GM12878 (cell line): ENCODE results near the gene OTOG.

Experiments used
- IKZF2 ChIP-seq, 2 experiments: fragments of 450-650 bp; IDR thresholded peaks; 2 replicates each; pipeline ENCODE4 v1.6.1; 2017; ENCODE audit warnings: mild to moderate bottlenecking in 2 of 2, moderate library complexity in 2 of 2
- JUND ChIP-seq: IDR thresholded peaks from 2 replicates; pipeline ENCODE4 v1.6.1; 2012; ENCODE audit warnings: low read depth, mild to moderate bottlenecking, low read length, improper control_type of control experiment, moderate library complexity
- NFYB ChIP-seq: IDR thresholded peaks from 2 replicates; pipeline ENCODE4 v1.6.1; 2011; ENCODE audit warnings: low read depth, mild to moderate bottlenecking, low read length, improper control_type of control experiment, moderate library complexity; ENCODE audit not compliant: insufficient read depth
- POLR2A ChIP-seq: IDR thresholded peaks from 2 replicates; pipeline ENCODE4 v1.6.1; 2011; ENCODE audit warnings: low read depth, mild to moderate bottlenecking, low read length
- RAD51 ChIP-seq: fragments of 450-650 bp; IDR thresholded peaks from 2 replicates; pipeline ENCODE4 v1.6.1; 2016; ENCODE audit warnings: moderate library complexity, mild to moderate bottlenecking, inconsistent platforms
- RB1 ChIP-seq: fragments of 450-650 bp; formaldehyde crosslinking; IDR thresholded peaks from 2 replicates; pipeline ENCODE4 v1.6.1; 2017; ENCODE audit warnings: mild to moderate bottlenecking, borderline replicate concordance
- RBBP5 ChIP-seq: fragments of 200-600 bp; sonication (generic); conservative IDR thresholded peaks from 2 replicates; pipeline ENCODE4 v1.6.1; 2016
- SPI1 ChIP-seq: IDR thresholded peaks from 2 replicates; pipeline ENCODE4 v1.6.1; 2011; ENCODE audit warnings: low read depth, mild to moderate bottlenecking, low read length, moderate library complexity, borderline replicate concordance; ENCODE audit not compliant: insufficient read depth
- ZNF384 ChIP-seq: IDR thresholded peaks from 2 replicates; pipeline ENCODE4 v1.6.1; 2012; ENCODE audit warnings: low read depth, mild to moderate bottlenecking, low read length, improper control_type of control experiment, borderline replicate concordance
- TF ChIP-seq, protein P1 (sequence below), 3 experiments: IDR thresholded peaks in 2 of 3; conservative IDR thresholded peaks in 1 of 3; 2 replicates each; pipeline ENCODE4 v1.5.1; 2011; ENCODE audit warnings: low read depth in 3 of 3, low read length in 3 of 3, mild to moderate bottlenecking in 3 of 3, control low read depth in 2 of 3, moderate library complexity in 2 of 3, inconsistent platforms in 1 of 3, mixed read lengths in 1 of 3; ENCODE audit not compliant: control insufficient read depth in 2 of 3, insufficient read depth in 1 of 3; ENCODE audit errors: extremely low read depth in 1 of 3
- TF ChIP-seq, protein P2 (sequence below): IDR thresholded peaks from 2 replicates; pipeline ENCODE4 v1.6.1; 2011; ENCODE audit warnings: low read depth, low read length, improper control_type of control experiment, borderline replicate concordance
- TF ChIP-seq, protein P3 (sequence below): IDR thresholded peaks from 2 replicates; pipeline ENCODE4 v1.6.1; 2011; ENCODE audit warnings: mild to moderate bottlenecking, low read depth, low read length, moderate library complexity; ENCODE audit not compliant: insufficient replicate concordance
- TF ChIP-seq, protein P4 (sequence below): fragments of 150-350 bp; IDR thresholded peaks from 2 replicates; pipeline ENCODE4 v1.6.1; 2016; ENCODE audit warnings: low read depth, low read length
- TF ChIP-seq, protein P5 (sequence below): IDR thresholded peaks from 2 replicates; pipeline ENCODE4 v1.6.1; 2011; ENCODE audit warnings: low read depth, mild to moderate bottlenecking, low read length, moderate library complexity, borderline replicate concordance; ENCODE audit errors: extremely low read depth

DNA sequence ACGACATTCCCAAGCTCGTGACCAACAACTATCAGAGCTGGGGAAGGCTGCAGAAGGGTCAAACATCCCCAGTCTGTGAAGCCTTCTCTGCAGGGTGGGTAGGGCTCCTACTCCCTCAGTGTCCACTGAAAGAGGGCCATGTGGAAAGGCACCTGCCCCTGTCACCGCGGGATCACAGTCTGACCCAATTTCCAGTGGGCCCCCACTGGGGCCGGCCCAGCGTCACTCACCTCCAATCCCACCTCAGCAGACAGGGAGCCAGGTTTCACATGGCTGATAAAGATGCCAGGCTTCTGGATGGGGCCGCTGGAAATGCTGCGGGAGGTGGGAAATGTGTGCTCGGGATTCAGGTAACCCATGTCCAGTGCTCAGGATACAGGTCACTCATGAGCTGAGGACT, 22.8 kb upstream of the OTOG start:
- TF ChIP-seq, protein P1, sequence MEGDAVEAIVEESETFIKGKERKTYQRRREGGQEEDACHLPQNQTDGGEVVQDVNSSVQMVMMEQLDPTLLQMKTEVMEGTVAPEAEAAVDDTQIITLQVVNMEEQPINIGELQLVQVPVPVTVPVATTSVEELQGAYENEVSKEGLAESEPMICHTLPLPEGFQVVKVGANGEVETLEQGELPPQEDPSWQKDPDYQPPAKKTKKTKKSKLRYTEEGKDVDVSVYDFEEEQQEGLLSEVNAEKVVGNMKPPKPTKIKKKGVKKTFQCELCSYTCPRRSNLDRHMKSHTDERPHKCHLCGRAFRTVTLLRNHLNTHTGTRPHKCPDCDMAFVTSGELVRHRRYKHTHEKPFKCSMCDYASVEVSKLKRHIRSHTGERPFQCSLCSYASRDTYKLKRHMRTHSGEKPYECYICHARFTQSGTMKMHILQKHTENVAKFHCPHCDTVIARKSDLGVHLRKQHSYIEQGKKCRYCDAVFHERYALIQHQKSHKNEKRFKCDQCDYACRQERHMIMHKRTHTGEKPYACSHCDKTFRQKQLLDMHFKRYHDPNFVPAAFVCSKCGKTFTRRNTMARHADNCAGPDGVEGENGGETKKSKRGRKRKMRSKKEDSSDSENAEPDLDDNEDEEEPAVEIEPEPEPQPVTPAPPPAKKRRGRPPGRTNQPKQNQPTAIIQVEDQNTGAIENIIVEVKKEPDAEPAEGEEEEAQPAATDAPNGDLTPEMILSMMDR (IDR thresholded peaks at IDR 0.05 in 2 of 3, conservative IDR thresholded peaks at IDR 0.05 in 1 of 3; ENCODE audit: control insufficient read depth in 2 of 3, extremely low read depth in 1 of 3, insufficient read depth in 1 of 3, low read depth in 3 of 3, low read length in 3 of 3), result no peak
- TF ChIP-seq, protein P2, sequence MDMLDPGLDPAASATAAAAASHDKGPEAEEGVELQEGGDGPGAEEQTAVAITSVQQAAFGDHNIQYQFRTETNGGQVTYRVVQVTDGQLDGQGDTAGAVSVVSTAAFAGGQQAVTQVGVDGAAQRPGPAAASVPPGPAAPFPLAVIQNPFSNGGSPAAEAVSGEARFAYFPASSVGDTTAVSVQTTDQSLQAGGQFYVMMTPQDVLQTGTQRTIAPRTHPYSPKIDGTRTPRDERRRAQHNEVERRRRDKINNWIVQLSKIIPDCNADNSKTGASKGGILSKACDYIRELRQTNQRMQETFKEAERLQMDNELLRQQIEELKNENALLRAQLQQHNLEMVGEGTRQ, result no peak
- no peak for TF ChIP-seq RAD51
- TF ChIP-seq, protein P3, sequence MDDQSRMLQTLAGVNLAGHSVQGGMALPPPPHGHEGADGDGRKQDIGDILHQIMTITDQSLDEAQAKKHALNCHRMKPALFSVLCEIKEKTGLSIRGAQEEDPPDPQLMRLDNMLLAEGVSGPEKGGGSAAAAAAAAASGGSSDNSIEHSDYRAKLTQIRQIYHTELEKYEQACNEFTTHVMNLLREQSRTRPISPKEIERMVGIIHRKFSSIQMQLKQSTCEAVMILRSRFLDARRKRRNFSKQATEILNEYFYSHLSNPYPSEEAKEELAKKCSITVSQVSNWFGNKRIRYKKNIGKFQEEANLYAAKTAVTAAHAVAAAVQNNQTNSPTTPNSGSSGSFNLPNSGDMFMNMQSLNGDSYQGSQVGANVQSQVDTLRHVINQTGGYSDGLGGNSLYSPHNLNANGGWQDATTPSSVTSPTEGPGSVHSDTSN, result no peak
- no peak for TF ChIP-seq SPI1
- TF ChIP-seq, protein P4, sequence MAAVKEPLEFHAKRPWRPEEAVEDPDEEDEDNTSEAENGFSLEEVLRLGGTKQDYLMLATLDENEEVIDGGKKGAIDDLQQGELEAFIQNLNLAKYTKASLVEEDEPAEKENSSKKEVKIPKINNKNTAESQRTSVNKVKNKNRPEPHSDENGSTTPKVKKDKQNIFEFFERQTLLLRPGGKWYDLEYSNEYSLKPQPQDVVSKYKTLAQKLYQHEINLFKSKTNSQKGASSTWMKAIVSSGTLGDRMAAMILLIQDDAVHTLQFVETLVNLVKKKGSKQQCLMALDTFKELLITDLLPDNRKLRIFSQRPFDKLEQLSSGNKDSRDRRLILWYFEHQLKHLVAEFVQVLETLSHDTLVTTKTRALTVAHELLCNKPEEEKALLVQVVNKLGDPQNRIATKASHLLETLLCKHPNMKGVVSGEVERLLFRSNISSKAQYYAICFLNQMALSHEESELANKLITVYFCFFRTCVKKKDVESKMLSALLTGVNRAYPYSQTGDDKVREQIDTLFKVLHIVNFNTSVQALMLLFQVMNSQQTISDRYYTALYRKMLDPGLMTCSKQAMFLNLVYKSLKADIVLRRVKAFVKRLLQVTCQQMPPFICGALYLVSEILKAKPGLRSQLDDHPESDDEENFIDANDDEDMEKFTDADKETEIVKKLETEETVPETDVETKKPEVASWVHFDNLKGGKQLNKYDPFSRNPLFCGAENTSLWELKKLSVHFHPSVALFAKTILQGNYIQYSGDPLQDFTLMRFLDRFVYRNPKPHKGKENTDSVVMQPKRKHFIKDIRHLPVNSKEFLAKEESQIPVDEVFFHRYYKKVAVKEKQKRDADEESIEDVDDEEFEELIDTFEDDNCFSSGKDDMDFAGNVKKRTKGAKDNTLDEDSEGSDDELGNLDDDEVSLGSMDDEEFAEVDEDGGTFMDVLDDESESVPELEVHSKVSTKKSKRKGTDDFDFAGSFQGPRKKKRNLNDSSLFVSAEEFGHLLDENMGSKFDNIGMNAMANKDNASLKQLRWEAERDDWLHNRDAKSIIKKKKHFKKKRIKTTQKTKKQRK, result no peak
- TF ChIP-seq NFYB, result no peak
- no peak for TF ChIP-seq RBBP5
- TF ChIP-seq IKZF2 (IDR thresholded peaks at IDR 0.05), result no peak
- TF ChIP-seq, protein P5, sequence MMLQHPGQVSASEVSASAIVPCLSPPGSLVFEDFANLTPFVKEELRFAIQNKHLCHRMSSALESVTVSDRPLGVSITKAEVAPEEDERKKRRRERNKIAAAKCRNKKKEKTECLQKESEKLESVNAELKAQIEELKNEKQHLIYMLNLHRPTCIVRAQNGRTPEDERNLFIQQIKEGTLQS, result no peak
- TF ChIP-seq RB1, result no peak
- no peak for TF ChIP-seq ZNF384
- no peak for TF ChIP-seq POLR2A
- TF ChIP-seq JUND, result no peak
